Large intestine (tissue), 3 donors: ENCODE results near the gene TMC1. TPM values are rescaled to one million over a fixed set of nuclear protein-coding genes. Genes with fewer than 3 reads are reported as not detected.
"Not testable (repeated sequence)": the region's sequence is repeated elsewhere in the genome, so short reads cannot be mapped to it uniquely, and the experiment has no call there.

Experiments used
- DNase-seq, 2 donors: peaks; one replicate each; pipeline versions ENCODE4 v3.0.0 to v3.0.0-alpha.2; 2013
- H3K27ac ChIP-seq: one replicate; pipeline ENCODE4 v1.5.1; 2013; ENCODE audit warnings: low read length
- H3K27me3 ChIP-seq: 2 replicates; pipeline ENCODE4 v1.6.1; 2013; ENCODE audit warnings: low read length; ENCODE audit not compliant: control insufficient read depth, insufficient read depth
- H3K36me3 ChIP-seq: 2 replicates; pipeline ENCODE4 v1.6.1; 2013; ENCODE audit warnings: low read length; ENCODE audit not compliant: control insufficient read depth, insufficient read depth
- H3K4me1 ChIP-seq: one replicate; pipeline ENCODE4 v1.6.1; 2013; ENCODE audit warnings: low read length; ENCODE audit not compliant: control insufficient read depth, insufficient read depth
- H3K4me3 ChIP-seq: one replicate; pipeline ENCODE4 v1.5.1; 2013; ENCODE audit warnings: low read length
- H3K9me3 ChIP-seq: one replicate; pipeline ENCODE4 v1.6.1; 2013; ENCODE audit warnings: mild to moderate bottlenecking, low read depth, low read length, moderate library complexity; ENCODE audit not compliant: control insufficient read depth
- WGBS: methylation state at CpG from one replicate; pipeline ENCODE4 v1.1.5; 2013; ENCODE audit warnings: low lambda C conversion rate; ENCODE audit not compliant: insufficient coverage; 5-methylcytosine and 5-hydroxymethylcytosine counted together
- polyA plus RNA-seq: library from polyadenylated mRNA; unstranded; fragments of 120-200 nt; gene quantifications from one replicate; pipeline ENCODE4 v1.2.1, GENCODE V29; 2013

TMC1 gene
- polyA plus RNA-seq, 1 donor, result 0.16 TPM

DNA sequence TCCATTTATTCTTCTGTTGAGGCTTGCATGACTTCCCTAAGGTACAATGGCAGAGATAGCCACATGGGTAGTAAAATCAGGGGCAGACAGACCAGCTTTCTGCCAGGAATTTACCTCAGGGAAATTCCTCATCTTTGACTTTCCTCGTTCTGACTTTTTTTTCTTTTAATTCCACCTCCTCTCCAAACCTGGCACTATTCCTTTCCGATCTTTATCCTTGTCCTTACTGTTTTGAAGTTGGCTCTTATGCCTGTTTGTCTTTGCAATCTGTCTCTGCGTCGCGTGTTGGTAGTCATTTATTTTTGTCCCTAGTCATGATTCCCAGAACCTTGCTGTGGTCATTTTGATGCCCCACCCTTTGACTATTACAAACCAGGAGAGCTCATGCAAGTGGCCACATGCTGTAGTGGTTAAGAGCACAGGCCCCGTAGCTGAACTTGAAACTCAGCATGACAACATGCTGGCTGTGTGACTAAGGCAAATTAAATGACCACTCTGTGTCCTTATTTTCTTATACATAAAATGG is 19.0 kb downstream of the TMC1 start:
- Histone ChIP-seq H3K9me3 (no peaks in the 10 kb centered on the region), H3K4me3 (no peak overlapping the region), H3K27me3 (no peaks in the 10 kb centered on the region), H3K4me1 (no peaks in the 10 kb centered on the region), H3K36me3 (no peaks in the 10 kb centered on the region), H3K27ac (no peak overlapping the region)
- no peak for DNase-seq
- WGBS, result 59% methylated on average over 2 of the region's 6 CpGs

DNA sequence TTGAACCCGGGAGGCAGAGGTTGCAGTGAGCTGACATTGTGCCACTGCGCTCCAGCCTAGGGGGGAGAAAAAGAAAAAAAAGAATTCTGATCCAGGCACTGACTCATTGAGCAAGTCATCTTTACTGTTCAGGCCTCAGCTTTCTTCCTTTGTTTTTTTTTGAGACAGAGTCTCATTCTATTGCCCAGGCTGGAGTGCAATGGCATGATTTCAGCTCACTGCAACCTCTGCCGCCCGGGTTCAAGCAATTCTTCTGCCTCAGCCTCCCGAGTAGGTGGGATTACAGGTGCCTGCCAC is 21.1 kb downstream of the TMC1 start:
- not testable (repeated sequence) for H3K36me3 ChIP-seq, H3K27me3 ChIP-seq, H3K4me3 ChIP-seq, H3K27ac ChIP-seq, H3K4me1 ChIP-seq, DNase-seq, H3K9me3 ChIP-seq
- no CpG with 5 or more reads among the region's 5 CpGs for WGBS

GRCh38 chr9:72542917-72543316 is 21.5 kb downstream of the TMC1 start:
- no CpG with 5 or more reads among the region's 1 CpG for WGBS
- no peak for DNase-seq
- Histone ChIP-seq H3K27me3 (no peaks in the 10 kb centered on the region), H3K36me3 (no peaks in the 10 kb centered on the region), H3K4me3 (no peak overlapping the region), H3K4me1 (no peaks in the 10 kb centered on the region), H3K27ac (no peak overlapping the region), H3K9me3 (no peaks in the 10 kb centered on the region)

GRCh38 chr9:72551306-72551705 is 29.9 kb downstream of the TMC1 start:
- 100% methylated on average over 1 of the region's 2 CpGs for WGBS
- H3K27me3 ChIP-seq, result no peaks in the 10 kb centered on the region
- no peaks in the 10 kb centered on the region for H3K36me3 ChIP-seq
- H3K4me1 ChIP-seq, result peaks cover 10% of the 10 kb centered on the region
- no peak for DNase-seq
- H3K27ac ChIP-seq, result no peak overlapping the region
- H3K9me3 ChIP-seq, result no peaks in the 10 kb centered on the region
- no peak overlapping the region for H3K4me3 ChIP-seq

GRCh38 chr9:72552356-72552755 is 30.9 kb downstream of the TMC1 start:
- Histone ChIP-seq H3K27ac (no peak overlapping the region), H3K27me3 (no peaks in the 10 kb centered on the region), H3K4me1 (peaks cover 10% of the 10 kb centered on the region), H3K9me3 (no peaks in the 10 kb centered on the region), H3K4me3 (no peak overlapping the region), H3K36me3 (no peaks in the 10 kb centered on the region)
- no CpG with 5 or more reads among the region's 1 CpG for WGBS
- no peak for DNase-seq

GRCh38 chr9:72554221-72554641 is 32.8 kb downstream of the TMC1 start:
- peak; percentile 60 to 83 for DNase-seq
- Histone ChIP-seq H3K27ac (peak overlapping the region; percentile 57), H3K4me1 (peaks cover 10% of the 10 kb centered on the region), H3K9me3 (no peaks in the 10 kb centered on the region), H3K4me3 (no peak overlapping the region), H3K27me3 (no peaks in the 10 kb centered on the region), H3K36me3 (no peaks in the 10 kb centered on the region)
- 0% methylated on average over 1 of the region's 3 CpGs for WGBS

- H3K36me3 ChIP-seq, result no peaks in the 10 kb centered on the region
- no peak overlapping the region for H3K27ac ChIP-seq
- H3K4me3 ChIP-seq, result no peak overlapping the region
- no CpG with 5 or more reads among the region's 2 CpGs for WGBS
- peak in 1 of 2 donors; percentile 32 for DNase-seq
- no peaks in the 10 kb centered on the region for H3K27me3 ChIP-seq
- no peaks in the 10 kb centered on the region for H3K9me3 ChIP-seq
- peaks cover 10% of the 10 kb centered on the region for H3K4me1 ChIP-seq
Measured at GRCh38 chr9:72557549-72557948, 36.1 kb downstream of the TMC1 start.

DNA sequence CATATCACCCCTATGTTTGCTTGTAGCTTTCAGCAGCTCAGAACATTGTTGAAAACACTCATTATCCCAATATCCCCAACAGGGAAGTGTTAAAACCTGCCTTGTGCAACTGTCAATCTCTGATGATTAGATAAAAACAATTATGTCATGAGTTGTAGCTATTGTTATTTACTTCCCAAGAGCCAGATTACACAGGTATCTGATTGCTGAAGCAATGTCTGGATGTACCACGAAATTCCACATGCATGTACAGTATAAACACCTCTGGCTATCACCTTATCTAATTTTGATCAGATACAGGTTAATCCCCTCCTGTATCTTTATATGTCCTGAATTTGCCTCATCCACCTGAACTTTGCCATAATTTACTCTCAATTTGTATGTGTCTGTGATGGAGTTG is 38.7 kb downstream of the TMC1 start:
- Histone ChIP-seq H3K27me3 (no peaks in the 10 kb centered on the region), H3K4me3 (no peak overlapping the region), H3K27ac (no peak overlapping the region), H3K4me1 (peaks cover under 1% of the 10 kb centered on the region), H3K36me3 (no peaks in the 10 kb centered on the region), H3K9me3 (no peaks in the 10 kb centered on the region)
- no CpG with 5 or more reads among the region's 1 CpG for WGBS
- no peak for DNase-seq

DNA sequence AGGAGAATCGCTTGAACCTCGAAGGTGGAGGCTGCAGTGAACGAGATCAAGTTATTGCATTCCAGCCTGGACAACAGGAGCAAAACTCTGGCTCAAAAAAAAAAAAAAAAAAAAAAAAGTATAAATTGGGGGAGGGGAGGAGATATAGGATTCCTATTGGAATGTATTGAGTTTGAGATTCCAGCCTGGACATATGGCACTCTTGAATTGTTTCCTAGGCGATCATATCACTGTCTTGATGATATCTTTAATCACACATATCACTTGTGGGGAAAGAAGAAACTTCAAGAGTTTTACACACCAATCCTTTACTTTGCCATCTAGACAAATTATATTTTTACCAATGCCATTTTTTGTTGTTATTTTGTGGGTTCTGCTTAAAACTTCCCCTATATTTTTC is 42.4 kb downstream of the TMC1 start:
- no peak for DNase-seq
- Histone ChIP-seq H3K9me3 (no peaks in the 10 kb centered on the region), H3K27me3 (no peaks in the 10 kb centered on the region), H3K4me3 (no peak overlapping the region), H3K36me3 (no peaks in the 10 kb centered on the region), H3K4me1 (no peaks in the 10 kb centered on the region), H3K27ac (no peak overlapping the region)
- WGBS, result 60% methylated on average over 1 of the region's 4 CpGs

GRCh38 chr9:72564479-72565281 is 43.3 kb downstream of the TMC1 start:
- H3K27me3 ChIP-seq, result no peaks in the 10 kb centered on the region
- H3K27ac ChIP-seq, result no peak overlapping the region
- no peaks in the 10 kb centered on the region for H3K36me3 ChIP-seq
- WGBS, result 100% methylated on average over 1 of the region's 2 CpGs
- H3K4me3 ChIP-seq, result no peak overlapping the region
- DNase-seq, result no peak
- no peaks in the 10 kb centered on the region for H3K9me3 ChIP-seq
- H3K4me1 ChIP-seq, result no peaks in the 10 kb centered on the region

GRCh38 chr9:72565535-72565934 is 44.1 kb downstream of the TMC1 start:
- no peak overlapping the region for H3K27ac ChIP-seq
- H3K9me3 ChIP-seq, result no peaks in the 10 kb centered on the region
- no peak for DNase-seq
- H3K36me3 ChIP-seq, result no peaks in the 10 kb centered on the region
- H3K4me1 ChIP-seq, result no peaks in the 10 kb centered on the region
- no peaks in the 10 kb centered on the region for H3K27me3 ChIP-seq
- 95% methylated on average over 4 of the region's 7 CpGs for WGBS
- no peak overlapping the region for H3K4me3 ChIP-seq
